ENCODE data around the gene TMEM184B.

DNA sequence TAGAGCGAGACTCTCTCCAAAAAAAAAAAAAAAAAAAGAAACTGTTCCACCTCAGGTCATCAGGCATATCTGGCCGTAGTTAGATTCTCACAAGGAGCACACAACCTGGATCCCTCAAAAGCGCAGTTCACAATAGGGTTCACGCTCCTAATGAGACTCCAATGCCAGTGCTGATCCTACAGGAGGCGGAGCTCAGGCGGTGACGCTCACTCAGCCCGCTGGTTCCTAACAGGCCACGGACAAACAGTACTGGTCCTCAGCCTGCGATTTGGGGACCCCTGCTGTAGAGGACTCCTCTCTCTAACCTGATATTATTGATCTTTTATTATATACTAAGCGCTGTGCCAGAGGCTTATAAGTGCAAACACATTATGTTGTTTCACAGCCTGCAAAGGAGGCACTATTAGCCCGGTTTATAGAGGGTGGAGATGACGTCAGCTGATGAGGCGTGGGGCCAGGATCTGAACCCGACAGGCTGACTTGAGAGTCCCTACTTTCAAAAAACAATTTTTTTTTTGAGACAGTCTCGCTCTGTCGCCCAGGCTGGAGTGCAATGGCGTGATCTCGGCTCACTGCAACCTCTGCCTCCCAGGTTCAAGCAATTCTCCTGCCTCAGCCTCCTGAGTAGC, 75.9 kb downstream of the TMEM184B start:
- TF ChIP-seq, protein P1, sequence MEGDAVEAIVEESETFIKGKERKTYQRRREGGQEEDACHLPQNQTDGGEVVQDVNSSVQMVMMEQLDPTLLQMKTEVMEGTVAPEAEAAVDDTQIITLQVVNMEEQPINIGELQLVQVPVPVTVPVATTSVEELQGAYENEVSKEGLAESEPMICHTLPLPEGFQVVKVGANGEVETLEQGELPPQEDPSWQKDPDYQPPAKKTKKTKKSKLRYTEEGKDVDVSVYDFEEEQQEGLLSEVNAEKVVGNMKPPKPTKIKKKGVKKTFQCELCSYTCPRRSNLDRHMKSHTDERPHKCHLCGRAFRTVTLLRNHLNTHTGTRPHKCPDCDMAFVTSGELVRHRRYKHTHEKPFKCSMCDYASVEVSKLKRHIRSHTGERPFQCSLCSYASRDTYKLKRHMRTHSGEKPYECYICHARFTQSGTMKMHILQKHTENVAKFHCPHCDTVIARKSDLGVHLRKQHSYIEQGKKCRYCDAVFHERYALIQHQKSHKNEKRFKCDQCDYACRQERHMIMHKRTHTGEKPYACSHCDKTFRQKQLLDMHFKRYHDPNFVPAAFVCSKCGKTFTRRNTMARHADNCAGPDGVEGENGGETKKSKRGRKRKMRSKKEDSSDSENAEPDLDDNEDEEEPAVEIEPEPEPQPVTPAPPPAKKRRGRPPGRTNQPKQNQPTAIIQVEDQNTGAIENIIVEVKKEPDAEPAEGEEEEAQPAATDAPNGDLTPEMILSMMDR (IDR thresholded peaks at IDR 0.05): no peak
- no peak for TF ChIP-seq EZH2 (IDR thresholded peaks at IDR 0.05; ENCODE audit: borderline replicate concordance, insufficient read depth, low read depth, low read length, poor library complexity, severe bottlenecking)
